HCT116 (cell line): ENCODE results near the gene PQBP1. TPM values are rescaled to one million over a fixed set of nuclear protein-coding genes. Genes with fewer than 3 reads are reported as not detected.

Experiments used
- ATAC-seq: fragments of 200-7000 bp; cut with Tn5 transposase; 2 replicates; pipeline ENCODE4 v1.9.1; 2020; ENCODE audit warnings: mild to moderate bottlenecking, moderate library complexity
- BruUV-seq: library from RNA; stranded (reverse); fragments of 400-500 nt; replicated peaks from 2 replicates; lab custom pipeline; 2021; lab: Mats Ljungman, UMichigan
- CTCF ChIA-PET: fragments of 300-600 bp; sonication (Branson Sonifier 250); formaldehyde crosslinking; loops from one replicate; lab custom pipeline; 2021; ENCODE audit warnings: antibody characterized with exemption; lab: Charles Lee
- POLR2A ChIA-PET: fragments of 300-600, 350-600 bp; sonication (Branson Sonifier 250); formaldehyde crosslinking; loops from one replicate; lab custom pipeline; 2021; ENCODE audit warnings: antibody characterized with exemption; lab: Charles Lee
- RAD21 ChIA-PET, 2 experiments: fragments of 300-600 bp; sonication (Branson Sonifier 250); formaldehyde crosslinking; loops; one replicate each; lab custom pipeline; 2023; ENCODE audit warnings: low total read pairs in 2 of 2; ENCODE audit not compliant: uncharacterized antibody in 2 of 2, unreplicated experiment in 2 of 2, low non-redundant PET in 1 of 2; lab: Charles Lee
- DNase-seq: peaks from one replicate; pipeline ENCODE4 v3.0.0-alpha.2; 2010; ENCODE audit warnings: low read depth, low spot score
- H2AFZ ChIP-seq: fragments of 200-600 bp; shearing (Covaris generic), sonication (generic); 2 replicates; pipeline ENCODE4 v1.6.1; 2017; ENCODE audit warnings: low read depth, mixed run types, mixed read lengths, antibody characterized with exemption, low read length; ENCODE audit not compliant: poor library complexity, severe bottlenecking
- H3K27ac ChIP-seq: 2 replicates; pipeline ENCODE4 v1.5.1; 2012; ENCODE audit warnings: low read depth, low read length
- H3K27me3 ChIP-seq: fragments of 200-600 bp; sonication (generic); 2 replicates; pipeline ENCODE4 v1.6.1; 2016; ENCODE audit warnings: mixed run types, low read length, mixed read lengths; ENCODE audit not compliant: insufficient read depth
- H3K36me3 ChIP-seq, 2 experiments: fragments of 200-500 bp in 1 of 2; fragments of 200-600 bp in 1 of 2; sonication (Bioruptor generic) in 1 of 2; sonication (generic) in 1 of 2; 2 replicates each; pipeline versions ENCODE4 v1.5.1 to v1.6.1; 2014 to 2016; ENCODE audit warnings: low read length in 2 of 2, inconsistent platforms in 1 of 2, mixed read lengths in 1 of 2, mixed run types in 1 of 2; ENCODE audit not compliant: insufficient read depth in 2 of 2, control insufficient read depth in 1 of 2
- H3K4me1 ChIP-seq, 2 experiments: fragments of 200-600 bp in 1 of 2; sonication (generic) in 1 of 2; 2 replicates each; pipeline versions ENCODE4 v1.5.1 to v1.6.1; 2012 to 2017; ENCODE audit warnings: low read length in 2 of 2, inconsistent platforms in 1 of 2, mild to moderate bottlenecking in 1 of 2, mixed read lengths in 1 of 2, mixed run types in 1 of 2, moderate library complexity in 1 of 2; ENCODE audit not compliant: insufficient read depth in 2 of 2, control insufficient read depth in 1 of 2
- H3K4me2 ChIP-seq: fragments of 200-600 bp; sonication (generic); 2 replicates; pipeline ENCODE4 v1.6.1; 2017; ENCODE audit warnings: mixed run types, low read length, mixed read lengths
- H3K4me3 ChIP-seq, 2 experiments: fragments of 200-600 bp in 1 of 2; sonication (generic) in 1 of 2; replicated peaks in 1 of 2; 2 replicates each; pipeline ENCODE4 v1.5.1; 2011 to 2016; ENCODE audit warnings: low read length in 2 of 2, control low read depth in 1 of 2, low read depth in 1 of 2, mild to moderate bottlenecking in 1 of 2, mixed read lengths in 1 of 2, mixed run types in 1 of 2
- H3K79me2 ChIP-seq: fragments of 200-600 bp; sonication (generic); 2 replicates; pipeline ENCODE4 v1.6.1; 2017; ENCODE audit warnings: mild to moderate bottlenecking, mixed run types, low read length, moderate library complexity, mixed read lengths; ENCODE audit not compliant: insufficient read depth
- H3K9ac ChIP-seq: fragments of 200-600 bp; sonication (generic); 2 replicates; pipeline ENCODE4 v1.6.1; 2016; ENCODE audit warnings: low read length, mixed read lengths
- H3K9me2 ChIP-seq: fragments of 200-600 bp; sonication (generic), shearing (Covaris generic); 2 replicates; pipeline ENCODE4 v1.6.1; 2017; ENCODE audit warnings: mixed run types, mild to moderate bottlenecking, moderate library complexity; ENCODE audit not compliant: insufficient read depth
- H3K9me3 ChIP-seq, 2 experiments: fragments of 200-500 bp in 1 of 2; fragments of 200-600 bp in 1 of 2; sonication (Bioruptor generic) in 1 of 2; sonication (generic) in 1 of 2; 2 replicates each; pipeline ENCODE4 v1.6.1; 2014 to 2017; ENCODE audit warnings: low read length in 2 of 2, mixed read lengths in 2 of 2, inconsistent platforms in 1 of 2, low read depth in 1 of 2, mild to moderate bottlenecking in 1 of 2, mixed run types in 1 of 2, moderate library complexity in 1 of 2; ENCODE audit not compliant: control insufficient read depth in 1 of 2, insufficient read depth in 1 of 2
- H4K20me1 ChIP-seq: fragments of 200-600 bp; sonication (generic), shearing (Covaris generic); 2 replicates; pipeline ENCODE4 v1.6.1; 2017; ENCODE audit warnings: mixed run types, mild to moderate bottlenecking, moderate library complexity; ENCODE audit not compliant: insufficient read depth
- CBX3 ChIP-seq: IDR thresholded peaks from 2 replicates; pipeline ENCODE4 v1.6.1; 2012; ENCODE audit warnings: low read depth
- EGR1 ChIP-seq: IDR thresholded peaks from 2 replicates; pipeline ENCODE4 v1.6.1; 2012; ENCODE audit warnings: low read depth
- FOSL1 ChIP-seq: IDR thresholded peaks from 2 replicates; pipeline ENCODE4 v1.6.1; 2012; ENCODE audit warnings: low read depth
- JUND ChIP-seq: IDR thresholded peaks from 2 replicates; pipeline ENCODE4 v1.6.1; 2012
- POLR2A ChIP-seq: IDR thresholded peaks from 2 replicates; pipeline ENCODE4 v1.7.0; 2011; ENCODE audit warnings: borderline replicate concordance; ENCODE audit not compliant: insufficient read depth, insufficient read length; ENCODE audit errors: extremely low read depth
- POLR2AphosphoS5 ChIP-seq: IDR thresholded peaks from 2 replicates; pipeline ENCODE4 v1.6.1; 2011; ENCODE audit warnings: mild to moderate bottlenecking, low read depth, low read length, moderate library complexity
- RAD21 ChIP-seq: IDR thresholded peaks from 2 replicates; pipeline ENCODE4 v1.6.1; 2012; ENCODE audit warnings: low read depth, mild to moderate bottlenecking
- REST ChIP-seq: IDR thresholded peaks from 2 replicates; pipeline ENCODE4 v1.6.1; 2012; ENCODE audit warnings: low read depth
- SIN3A ChIP-seq: IDR thresholded peaks from 2 replicates; pipeline ENCODE4 v1.6.1; 2012; ENCODE audit warnings: low read depth
- SP1 ChIP-seq: IDR thresholded peaks from 2 replicates; pipeline ENCODE4 v1.6.1; 2012; ENCODE audit warnings: low read depth
- SRF ChIP-seq: IDR thresholded peaks from 2 replicates; pipeline ENCODE4 v1.6.1; 2012; ENCODE audit warnings: low read depth
- TCF7L2 ChIP-seq: IDR thresholded peaks from 2 replicates; pipeline ENCODE4 v1.7.0; 2011; ENCODE audit warnings: borderline replicate concordance, inconsistent platforms; ENCODE audit not compliant: insufficient read depth, insufficient read length; ENCODE audit errors: extremely low read depth
- YY1 ChIP-seq: IDR thresholded peaks from 2 replicates; pipeline ENCODE4 v1.6.1; 2011; ENCODE audit warnings: low read length, low read depth, moderate library complexity, mild to moderate bottlenecking; ENCODE audit not compliant: insufficient replicate concordance; ENCODE audit errors: extremely low read depth
- ZBTB33 ChIP-seq: IDR thresholded peaks from 2 replicates; pipeline ENCODE4 v1.6.1; 2011; ENCODE audit warnings: mild to moderate bottlenecking, low read length, moderate library complexity; ENCODE audit not compliant: insufficient replicate concordance; ENCODE audit errors: extremely low read depth
- ZNF274 ChIP-seq: fragments of 200-500 bp; sonication (Bioruptor generic); IDR thresholded peaks from 2 replicates; pipeline ENCODE4 v1.6.1; 2014; ENCODE audit warnings: mild to moderate bottlenecking, low read depth, low read length, inconsistent platforms
- intact Hi-C: fragments of 100-400 bp; cut with micrococcal nuclease; formaldehyde crosslinking; loops from 2 replicates; pipeline ENCODE4 v1.10.0; 2022
- total RNA-seq: library from RNA; stranded (reverse); gene quantifications from one replicate; pipeline ENCODE4 v1.2.1, GENCODE V29; 2021; ENCODE audit not compliant: unreplicated experiment

PQBP1 gene
- total RNA-seq, 1 experiment from 2014 or later: 67.1 TPM

GRCh38 chrX:48934581-48935300 lies 37.0 kb downstream of the PQBP1 start:
- Histone ChIP-seq H3K27me3 (no peaks in the 10 kb centered on the region), H4K20me1 (no peaks in the 10 kb centered on the region), H3K9me2 (no peaks in the 10 kb centered on the region), H3K36me3 (peaks cover 2 to 3% of the 10 kb centered on the region in 2 experiments; a peak in 3 of 4 replicates), H2AFZ (no peak overlapping the region), H3K4me3 (no peak overlapping the region), H3K9me3 (no peaks in the 10 kb centered on the region), H3K79me2 (peaks cover 17% of the 10 kb centered on the region; the same call in 1 of the 2 replicates), H3K27ac (no peak overlapping the region), H3K4me1 (no peaks in the 10 kb centered on the region), H3K9ac (no peak overlapping the region), H3K4me2 (no peak overlapping the region)
- no peak for TF ChIP-seq SP1
- TF ChIP-seq RAD21: no peak
- TF ChIP-seq YY1: no peak
- no peak for TF ChIP-seq SIN3A
- no peak for TF ChIP-seq FOSL1
- TF ChIP-seq JUND: no peak
- TF ChIP-seq POLR2A: no peak
- no peak for TF ChIP-seq EGR1
- DNase-seq (no peak), ATAC-seq (no peak)
- RAD21 ChIA-PET: no interaction called here
- BruUV-seq: no TSS peak
- POLR2A ChIA-PET: no interaction called here
- CTCF ChIA-PET: interaction anchor here (0.6 kb wide), 1 partner anchor 147 kb away, joined by 3 read pairs; no protein-coding TSS in a partner anchor
- intact Hi-C loops: no loop called here

- H3K4me3 ChIP-seq: no peak overlapping the region
- no TSS peak for BruUV-seq
- CTCF ChIA-PET: no interaction called here
- TF ChIP-seq POLR2AphosphoS5 (no peak), ZNF274 (no peak), ZBTB33 (no peak), TCF7L2 (no peak), CBX3 (no peak), FOSL1 (no peak), SRF (no peak), REST (no peak), EGR1 (no peak)
These were observed 37.6 kb downstream of the PQBP1 start for GRCh38 chrX:48935301-48935670.

More at GRCh38 chrX:48935301-48935670, 37.6 kb downstream of the PQBP1 start:
- no peak for ATAC-seq
- Histone ChIP-seq H2AFZ (no peak overlapping the region), H3K4me2 (no peak overlapping the region), H3K9ac (no peak overlapping the region), H3K27me3 (no peaks in the 10 kb centered on the region), H3K9me3 (no peaks in the 10 kb centered on the region), H3K36me3 (peaks cover 2 to 3% of the 10 kb centered on the region in 2 experiments; a peak in 3 of 4 replicates), H3K79me2 (peaks cover 17% of the 10 kb centered on the region; the same call in 1 of the 2 replicates), H3K4me1 (no peaks in the 10 kb centered on the region), H3K27ac (no peak overlapping the region), H4K20me1 (no peaks in the 10 kb centered on the region), H3K9me2 (no peaks in the 10 kb centered on the region)
- DNase-seq: no peak
- POLR2A ChIA-PET: no interaction called here
- intact Hi-C loops: no loop called here
- RAD21 ChIA-PET: no interaction called here
